Panc1 (cell line): ENCODE results near the gene SAMD15.

Source experiments
- CTCF ChIP-seq: fragments of 450-650 bp; IDR thresholded peaks from 2 replicates; pipeline ENCODE4 v1.5.1; 2017; ENCODE audit warnings: mild to moderate bottlenecking
- REST ChIP-seq, 2 experiments: IDR thresholded peaks; 2 replicates each; pipeline ENCODE4 v1.6.1; 2011 to 2012; ENCODE audit warnings: low read depth in 2 of 2, control low read depth in 1 of 2, low read length in 1 of 2, mild to moderate bottlenecking in 1 of 2, moderate library complexity in 1 of 2; ENCODE audit not compliant: insufficient read depth in 1 of 2
- SIN3A ChIP-seq: IDR thresholded peaks from 2 replicates; pipeline ENCODE4 v1.6.1; 2012; ENCODE audit warnings: low read depth, mild to moderate bottlenecking, low read length, moderate library complexity, borderline replicate concordance; ENCODE audit not compliant: insufficient read depth
- TCF7L2 ChIP-seq: IDR thresholded peaks from 2 replicates; pipeline ENCODE4 v1.6.1; 2011; ENCODE audit warnings: mild to moderate bottlenecking, low read depth, low read length, inconsistent platforms

- TF ChIP-seq CTCF (no peak), SIN3A (no peak), REST (IDR thresholded peaks at IDR 0.05; ENCODE audit: insufficient read depth in 1 of 2, low read depth in 2 of 2, low read length in 1 of 2) (no peak), TCF7L2 (no peak)
These were observed 1.0 kb upstream of the SAMD15 start for GRCh38 chr14:77375973-77376770.
